Activated CD8-positive, alpha-beta memory T cell treated with anti-CD3 and anti-CD28 coated beads, Interleukin-2, amount 50 U/mL, for 1 hour (primary cell): ENCODE data around the gene DRC3.
"Not testable (repeated sequence)": the region's sequence is repeated elsewhere in the genome, so short reads cannot be mapped to it uniquely, and the experiment has no call there.

Source experiments
- DNase-seq: peaks from one replicate; pipeline ENCODE4 v3.0.0-alpha.2; 2020; ENCODE audit errors: extremely low read depth

The DRC3 gene

GRCh38 chr17:17941015-17941414 is 31.6 kb upstream of the DRC3 start:
- no peak for DNase-seq

GRCh38 chr17:17942846-17943245 is 29.8 kb upstream of the DRC3 start:
- DNase-seq = no peak

- DNase-seq = no peak
These were observed 29.2 kb upstream of the DRC3 start for GRCh38 chr17:17943281-17943984.

- DNase-seq = no peak
These were observed 28.4 kb upstream of the DRC3 start for GRCh38 chr17:17944242-17944641.

- no peak for DNase-seq
These were observed 27.9 kb upstream of the DRC3 start for GRCh38 chr17:17944743-17945142.

- no peak for DNase-seq
These were observed 26.6 kb upstream of the DRC3 start for GRCh38 chr17:17946093-17946492.

GRCh38 chr17:17947309-17947708 is 25.4 kb upstream of the DRC3 start:
- DNase-seq = no peak

GRCh38 chr17:17947966-17948365 is 24.7 kb upstream of the DRC3 start:
- no peak for DNase-seq

- DNase-seq = no peak
These were observed 22.3 kb upstream of the DRC3 start for GRCh38 chr17:17950347-17950746.

GRCh38 chr17:17950806-17951205 is 21.9 kb upstream of the DRC3 start:
- DNase-seq = no peak

- no peak for DNase-seq
These were observed 21.1 kb upstream of the DRC3 start for GRCh38 chr17:17951524-17951923.

GRCh38 chr17:17952691-17953090 is 20.0 kb upstream of the DRC3 start:
- DNase-seq = no peak

GRCh38 chr17:17954079-17954478 is 18.6 kb upstream of the DRC3 start:
- no peak for DNase-seq

- not testable (repeated sequence) for DNase-seq
These were observed 16.8 kb upstream of the DRC3 start for GRCh38 chr17:17955790-17956341.

- DNase-seq = no peak
These were observed 15.1 kb upstream of the DRC3 start for GRCh38 chr17:17957584-17957916.

GRCh38 chr17:17958982-17959381 is 13.7 kb upstream of the DRC3 start:
- no peak for DNase-seq

GRCh38 chr17:17959520-17960361 is 12.9 kb upstream of the DRC3 start:
- DNase-seq = no peak

GRCh38 chr17:17960500-17961030 is 12.1 kb upstream of the DRC3 start:
- no peak for DNase-seq

GRCh38 chr17:17963066-17963465 is 9.6 kb upstream of the DRC3 start:
- DNase-seq = no peak

- no peak for DNase-seq
These were observed 8.8 kb upstream of the DRC3 start for GRCh38 chr17:17963694-17964436.

GRCh38 chr17:17964710-17965109 is 8.0 kb upstream of the DRC3 start:
- no peak for DNase-seq

- no peak for DNase-seq
These were observed 7.4 kb upstream of the DRC3 start for GRCh38 chr17:17965152-17965721.
